ENCODE results near the gene CD79A. TPM values are rescaled to one million over a fixed set of nuclear protein-coding genes. Genes with fewer than 3 reads are reported as not detected.

CD79A gene
- polyA plus RNA-seq, result 3,141 TPM

DNA sequence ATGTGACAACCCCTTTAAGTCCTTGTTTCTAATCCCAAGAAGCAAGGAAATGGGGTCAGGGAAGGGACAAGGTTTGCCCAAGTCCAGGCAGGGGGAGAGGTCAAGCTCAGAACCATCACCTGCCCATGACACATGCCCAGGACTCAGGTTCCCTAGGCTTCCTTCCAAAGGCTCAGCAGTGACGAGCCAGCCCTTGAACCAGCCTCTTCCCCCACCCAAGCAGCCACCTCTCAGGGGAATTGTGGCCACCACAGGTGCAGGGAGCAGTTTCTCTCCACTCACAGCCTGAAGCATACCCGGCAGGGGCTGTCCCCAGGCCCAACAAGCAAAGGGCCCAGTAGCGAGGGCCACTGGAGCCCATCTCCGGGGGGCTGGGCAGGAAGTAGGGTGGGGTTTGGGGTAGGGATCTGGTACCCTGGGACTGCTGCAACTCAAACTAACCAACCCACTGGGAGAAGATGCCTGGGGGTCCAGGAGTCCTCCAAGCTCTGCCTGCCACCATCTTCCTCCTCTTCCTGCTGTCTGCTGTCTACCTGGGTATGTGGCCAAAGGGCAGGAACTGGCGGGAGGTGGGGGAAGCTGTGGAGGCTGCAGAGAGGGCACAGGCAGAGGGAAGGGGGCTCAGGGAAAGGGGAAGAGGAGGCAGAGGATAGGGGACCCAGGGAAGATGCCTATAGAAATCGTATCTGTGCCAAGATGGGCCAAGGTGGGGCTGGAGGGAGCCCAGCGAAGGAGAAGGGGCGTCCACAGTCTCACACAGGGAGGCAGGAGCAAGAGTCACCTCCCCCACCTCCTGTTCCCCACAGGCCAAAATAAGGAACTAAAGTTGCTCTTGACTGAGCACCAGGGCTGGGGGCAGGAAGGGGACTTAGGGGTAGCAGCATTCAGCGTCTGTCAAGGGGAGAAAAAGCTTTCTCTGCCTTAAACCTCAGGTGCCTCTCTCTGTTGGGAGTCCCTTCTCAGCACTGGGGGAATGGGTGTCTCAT, at the start of gene CD79A:
CD79A (plus strand) TSS at position 433 of the 986 bp plus-strand sequence; CDS start at position 459, 26 bp downstream.
- Mint-ChIP-seq H3K27ac (peak within 1 kb of the TSS; percentile 98 to 100 (median 99)), H3K36me3 (no peaks in the 10 kb centered on the region), H3K4me1 (peaks cover 26 to 37% (median 32%) of the 10 kb centered on the region in 3 donors), H3K27me3 (no peaks in the 10 kb centered on the region), H3K4me3 (peak within 1 kb of the TSS; percentile 93 to 100 (median 98)), H3K9me3 (no peaks in the 10 kb centered on the region)

DNA sequence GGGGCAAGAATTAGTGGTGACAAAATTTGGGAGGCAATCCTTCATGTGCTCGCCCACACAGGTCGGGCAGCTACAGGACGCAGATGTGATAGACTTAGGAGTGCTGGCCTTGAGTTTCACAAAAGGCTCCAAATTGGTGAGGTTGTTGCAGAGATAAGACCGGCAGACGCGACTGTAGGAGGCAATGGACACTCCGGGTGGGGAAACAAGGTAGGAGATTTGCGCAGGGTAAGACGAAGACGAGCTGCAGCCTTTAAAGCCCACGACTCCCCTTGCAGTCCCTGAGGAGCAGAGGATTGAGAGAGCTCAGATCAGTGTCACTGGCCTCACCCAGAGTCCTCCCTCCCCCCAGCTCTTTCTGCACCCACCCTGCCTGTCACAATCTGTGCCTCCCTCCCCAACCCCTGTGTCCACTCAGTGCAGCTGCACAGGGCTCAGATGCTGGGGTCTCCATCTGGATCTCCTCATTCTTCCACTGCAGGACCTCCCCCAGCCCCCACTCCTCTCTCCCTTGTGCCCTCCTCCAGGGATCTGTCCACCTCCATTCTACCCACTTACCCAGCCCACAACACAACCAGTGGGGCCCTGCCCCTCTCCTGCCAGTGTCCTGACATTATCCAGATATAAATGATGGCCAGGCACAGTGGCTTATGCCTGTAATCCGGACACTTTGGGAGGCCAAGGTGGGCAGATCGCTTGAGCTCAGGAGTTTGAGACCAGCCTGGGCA, 38.9 kb upstream of the CD79A start:
- Mint-ChIP-seq H3K9me3 (no peaks in the 10 kb centered on the region), H3K36me3 (no peaks in the 10 kb centered on the region), H3K4me3 (no peak overlapping the region), H3K27ac (no peak overlapping the region), H3K27me3 (peaks cover 18% of the 10 kb centered on the region), H3K4me1 (no peaks in the 10 kb centered on the region)

GRCh38 chr19:41839211-41839610, 37.9 kb upstream of the CD79A start:
- no peaks in the 10 kb centered on the region for H3K4me1 Mint-ChIP-seq

GRCh38 chr19:41843371-41843770, 33.7 kb upstream of the CD79A start:
- Mint-ChIP-seq H3K27me3 (peaks cover 5% of the 10 kb centered on the region), H3K4me3 (no peak overlapping the region), H3K36me3 (no peaks in the 10 kb centered on the region)

More at GRCh38 chr19:41839211-41839610, 37.9 kb upstream of the CD79A start:
- peaks cover 18% of the 10 kb centered on the region for H3K27me3 Mint-ChIP-seq
- H3K9me3 Mint-ChIP-seq, result no peaks in the 10 kb centered on the region
- H3K4me3 Mint-ChIP-seq, result no peak overlapping the region
- no peaks in the 10 kb centered on the region for H3K36me3 Mint-ChIP-seq
- H3K27ac Mint-ChIP-seq, result no peak overlapping the region

DNA sequence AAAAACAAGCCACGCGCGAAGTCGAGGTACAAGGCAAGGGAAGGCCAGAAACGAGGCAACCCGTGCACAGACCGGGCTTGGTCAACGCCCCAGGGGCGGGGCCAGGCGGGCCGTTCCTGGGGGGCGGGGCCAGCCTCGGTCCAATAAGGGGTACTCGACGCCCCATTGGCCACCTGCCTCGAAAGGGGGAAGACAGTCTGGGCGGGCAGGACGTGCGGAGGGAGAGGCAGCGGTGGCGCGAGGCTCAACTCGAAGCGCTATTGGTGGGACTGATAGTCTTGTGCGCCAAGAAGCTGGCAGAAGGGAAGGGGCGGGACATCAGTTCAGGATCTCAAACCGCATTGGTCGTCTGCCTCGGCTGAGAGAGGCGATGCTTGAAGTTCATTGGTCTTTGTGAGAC, 32.5 kb upstream of the CD79A start, which contains the start of gene LYPD4:
LYPD4 (minus strand) TSS at position 83 of the 400 bp plus-strand sequence. CDS start 5,398 bp downstream, outside the sequence.
- H3K27ac Mint-ChIP-seq, result no peak within 1 kb of the TSS
- peaks cover 1% of the 10 kb centered on the region for H3K27me3 Mint-ChIP-seq
- no peak within 1 kb of the TSS for H3K4me3 Mint-ChIP-seq
- peaks cover 0 to 4% (median 0%) of the 10 kb centered on the region in 3 donors for H3K4me1 Mint-ChIP-seq
- peaks cover 3% of the 10 kb centered on the region for H3K36me3 Mint-ChIP-seq
- H3K9me3 Mint-ChIP-seq, result no peaks in the 10 kb centered on the region

More at GRCh38 chr19:41843371-41843770, 33.7 kb upstream of the CD79A start:
- H3K27ac Mint-ChIP-seq, result no peak overlapping the region
- no peaks in the 10 kb centered on the region for H3K9me3 Mint-ChIP-seq
- H3K4me1 Mint-ChIP-seq, result peaks cover 0 to 4% (median 0%) of the 10 kb centered on the region in 3 donors

- H3K36me3 Mint-ChIP-seq, result peaks cover 3% of the 10 kb centered on the region
- H3K9me3 Mint-ChIP-seq, result no peaks in the 10 kb centered on the region
- no peak within 1 kb of the TSS for H3K27ac Mint-ChIP-seq
- H3K4me3 Mint-ChIP-seq, result no peak within 1 kb of the TSS
- H3K27me3 Mint-ChIP-seq, result peaks cover 1% of the 10 kb centered on the region
- peaks cover 0 to 4% (median 0%) of the 10 kb centered on the region in 3 donors for H3K4me1 Mint-ChIP-seq
Observed at GRCh38 chr19:41845001-41845050, 32.3 kb upstream of the CD79A start, which contains the start of gene DMRTC2. TSS of gene DMRTC2 (plus strand) at chr19:41845042. CDS start at chr19:41847429, 2,387 bp downstream.

DNA sequence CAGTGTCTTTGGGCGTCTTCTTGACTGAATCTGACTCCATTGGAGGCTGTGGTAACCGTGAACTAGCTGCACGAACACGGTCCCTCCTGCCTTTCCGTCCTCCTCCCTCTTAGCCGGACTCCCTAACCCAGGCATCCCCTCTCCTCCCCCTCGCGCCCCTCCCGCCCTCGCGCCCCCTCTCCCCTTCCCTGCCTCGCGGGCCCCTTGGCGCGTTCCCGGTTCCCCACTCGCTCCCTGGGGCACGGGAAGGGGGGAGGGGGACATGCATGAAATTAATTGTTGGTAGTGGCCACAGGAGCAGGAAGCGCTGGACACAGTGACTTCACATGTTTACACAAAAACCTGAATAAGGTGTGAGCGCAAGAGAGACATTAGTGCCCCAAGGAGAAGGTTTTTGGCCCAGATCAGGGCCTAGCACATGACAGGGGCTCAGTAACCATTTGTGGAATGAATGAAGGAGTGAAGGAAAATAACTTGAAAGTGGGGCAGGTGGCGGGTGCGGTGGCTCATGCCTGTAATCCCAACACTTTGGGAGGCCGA, 32.0 kb upstream of the CD79A start:
- Mint-ChIP-seq H3K4me3 (no peak overlapping the region), H3K36me3 (peaks cover 3% of the 10 kb centered on the region), H3K27me3 (peaks cover 4% of the 10 kb centered on the region), H3K4me1 (peaks cover 0 to 4% (median 0%) of the 10 kb centered on the region in 3 donors), H3K27ac (no peak overlapping the region), H3K9me3 (no peaks in the 10 kb centered on the region)

DNA sequence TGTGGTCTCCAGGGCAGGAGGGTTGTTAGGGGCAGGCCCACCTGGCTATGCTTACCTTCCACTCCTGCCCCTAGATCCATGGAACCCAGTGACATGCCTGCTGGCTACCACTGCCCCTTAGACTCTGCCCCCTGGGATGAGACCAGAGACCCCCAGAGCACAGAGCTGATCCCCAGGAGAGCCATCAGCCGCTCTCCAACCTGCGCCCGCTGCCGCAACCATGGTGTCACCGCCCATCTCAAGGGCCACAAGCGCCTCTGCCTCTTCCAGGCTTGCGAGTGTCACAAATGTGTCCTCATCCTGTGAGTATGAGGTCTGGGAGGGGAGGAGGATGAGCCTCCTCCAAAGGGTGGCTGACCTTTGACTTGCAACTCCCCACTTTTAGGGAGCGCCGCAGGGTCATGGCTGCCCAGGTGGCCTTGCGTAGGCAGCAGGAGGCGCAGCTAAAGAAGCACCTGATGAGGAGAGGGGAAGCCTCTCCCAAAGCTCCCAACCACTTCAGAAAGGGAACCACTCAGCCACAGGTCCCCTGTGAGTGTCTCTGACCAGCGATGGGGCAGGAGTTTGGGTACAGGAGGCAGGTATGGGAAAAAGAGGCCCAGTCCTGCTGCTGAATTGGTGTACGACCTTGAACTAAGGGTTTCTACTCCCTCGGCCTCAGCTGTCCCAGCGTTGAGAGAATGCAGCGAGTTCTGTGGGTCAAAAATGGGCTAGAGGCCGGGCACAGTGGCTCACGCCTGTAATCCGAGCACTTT, 29.6 kb upstream of the CD79A start:
- H3K27ac Mint-ChIP-seq, result no peak overlapping the region
- peaks cover 3% of the 10 kb centered on the region for H3K27me3 Mint-ChIP-seq
- H3K9me3 Mint-ChIP-seq, result no peaks in the 10 kb centered on the region

DNA sequence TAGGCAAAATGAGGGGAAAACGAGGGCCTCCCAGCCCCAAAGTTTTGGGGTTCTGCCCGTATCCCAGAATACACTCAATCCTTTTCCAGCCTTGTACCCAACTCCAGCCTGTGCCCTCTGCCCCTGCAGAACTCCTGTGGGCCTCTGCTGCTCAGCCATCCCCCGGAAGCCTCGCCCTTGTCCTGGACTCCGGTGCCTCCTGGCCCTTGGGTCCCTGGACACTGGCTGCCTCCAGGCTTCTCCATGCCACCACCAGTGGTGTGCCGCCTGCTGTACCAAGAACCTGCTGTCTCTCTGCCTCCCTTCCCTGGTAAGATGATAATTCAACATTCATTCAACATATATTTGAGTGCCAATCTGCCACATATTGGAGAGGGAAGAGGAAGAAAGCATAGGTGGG, 28.4 kb upstream of the CD79A start:
- peaks cover 4% of the 10 kb centered on the region for H3K36me3 Mint-ChIP-seq
- no peak overlapping the region for H3K4me3 Mint-ChIP-seq
- H3K9me3 Mint-ChIP-seq, result no peaks in the 10 kb centered on the region
- H3K4me1 Mint-ChIP-seq, result peaks cover 0 to 4% (median 0%) of the 10 kb centered on the region in 3 donors
- H3K27me3 Mint-ChIP-seq, result peaks cover 4% of the 10 kb centered on the region
- no peak overlapping the region for H3K27ac Mint-ChIP-seq

More for the DNA sequence above, 29.6 kb upstream of the CD79A start:
- Mint-ChIP-seq H3K4me3 (no peak overlapping the region), H3K4me1 (peaks cover 0 to 4% (median 0%) of the 10 kb centered on the region in 3 donors), H3K36me3 (peaks cover 3% of the 10 kb centered on the region)

GRCh38 chr19:41849067-41849466, 28.0 kb upstream of the CD79A start:
- Mint-ChIP-seq H3K4me3 (no peak overlapping the region), H3K9me3 (no peaks in the 10 kb centered on the region), H3K27ac (no peak overlapping the region), H3K4me1 (peaks cover 0 to 4% (median 0%) of the 10 kb centered on the region in 3 donors), H3K27me3 (peaks cover 5% of the 10 kb centered on the region), H3K36me3 (peaks cover 5% of the 10 kb centered on the region)

- Mint-ChIP-seq H3K9me3 (no peaks in the 10 kb centered on the region), H3K4me3 (no peak overlapping the region), H3K36me3 (peaks cover 5% of the 10 kb centered on the region), H3K27me3 (peaks cover 5% of the 10 kb centered on the region), H3K4me1 (peaks cover 0 to 4% (median 0%) of the 10 kb centered on the region in 3 donors), H3K27ac (no peak overlapping the region)
Observed at GRCh38 chr19:41850381-41850780, 26.7 kb upstream of the CD79A start.

DNA sequence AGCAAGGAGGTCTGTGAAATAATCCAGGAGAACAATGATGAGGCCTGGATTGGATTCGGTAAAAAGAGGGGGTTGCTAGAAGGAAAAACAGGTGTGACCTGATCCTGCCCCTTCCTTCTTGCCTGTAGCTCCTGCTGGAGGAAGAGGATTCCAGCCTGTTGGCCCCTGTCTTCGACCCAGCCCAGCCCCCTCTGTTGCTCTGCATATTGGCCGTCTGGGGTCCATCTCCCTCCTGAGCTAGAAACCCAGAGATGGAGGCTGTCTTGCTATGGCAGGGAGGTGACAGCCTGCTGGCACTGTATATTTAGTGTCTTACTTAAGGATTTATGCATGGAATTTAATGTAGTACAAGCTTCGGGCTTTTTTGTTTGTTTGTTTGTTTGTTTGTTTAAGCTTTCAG, 25.6 kb upstream of the CD79A start:
- H3K36me3 Mint-ChIP-seq, result peaks cover 5% of the 10 kb centered on the region
- no peak overlapping the region for H3K27ac Mint-ChIP-seq
- H3K27me3 Mint-ChIP-seq, result peaks cover 5% of the 10 kb centered on the region
- no peaks in the 10 kb centered on the region for H3K9me3 Mint-ChIP-seq
- no peaks in the 10 kb centered on the region for H3K4me1 Mint-ChIP-seq
- no peak overlapping the region for H3K4me3 Mint-ChIP-seq

- no peak overlapping the region for H3K4me3 Mint-ChIP-seq
- H3K27me3 Mint-ChIP-seq, result peaks cover 5% of the 10 kb centered on the region
- no peak overlapping the region for H3K27ac Mint-ChIP-seq
- peaks cover 0 to 2% (median 0%) of the 10 kb centered on the region in 3 donors for H3K4me1 Mint-ChIP-seq
- H3K9me3 Mint-ChIP-seq, result no peaks in the 10 kb centered on the region
- H3K36me3 Mint-ChIP-seq, result peaks cover 5% of the 10 kb centered on the region
Observed at GRCh38 chr19:41853344-41853743, 23.7 kb upstream of the CD79A start.

GRCh38 chr19:41853768-41854167, 23.3 kb upstream of the CD79A start:
- Mint-ChIP-seq H3K4me1 (peaks cover 0 to 2% (median 0%) of the 10 kb centered on the region in 3 donors), H3K4me3 (no peak overlapping the region), H3K27ac (no peak overlapping the region), H3K36me3 (peaks cover 5% of the 10 kb centered on the region), H3K9me3 (no peaks in the 10 kb centered on the region), H3K27me3 (peaks cover 5% of the 10 kb centered on the region)
